Keratinocyte (primary cell): ENCODE data around the gene SLC12A5. TPM values are rescaled to one million over a fixed set of nuclear protein-coding genes. Genes with fewer than 3 reads are reported as not detected.
"Not testable (repeated sequence)": the region's sequence is repeated elsewhere in the genome, so short reads cannot be mapped to it uniquely, and the experiment has no call there.

ENCODE experiments used
- DNase-seq: peaks from one replicate; pipeline ENCODE4 v3.0.0-alpha.2; 2011; ENCODE audit warnings: low read depth, missing footprints, low spot score
- FAIRE-seq: peaks from 2 replicates; lab custom pipeline; 2011; peaks lifted over from hg19 to GRCh38; lab: Jason Lieb, UNC
- H2AFZ ChIP-seq: 2 replicates; pipeline ENCODE4 v1.6.0; 2012; ENCODE audit warnings: low read length, control low read depth, inconsistent platforms; ENCODE audit not compliant: control insufficient read depth
- H3K27ac ChIP-seq: 2 replicates; pipeline ENCODE4 v1.5.1; 2011; ENCODE audit warnings: low read length; ENCODE audit not compliant: control insufficient read depth, insufficient read depth
- H3K27me3 ChIP-seq: 3 replicates; pipeline ENCODE4 v1.6.0; 2011; ENCODE audit warnings: low read length; ENCODE audit not compliant: control insufficient read depth, insufficient read depth; ENCODE audit errors: extremely low read depth
- H3K36me3 ChIP-seq, 2 experiments: 2 replicates in 1 of 2; 3 replicates in 1 of 2; pipeline ENCODE4 v1.5.1; 2011; ENCODE audit warnings: low read length in 2 of 2, mild to moderate bottlenecking in 1 of 2; ENCODE audit not compliant: control insufficient read depth in 2 of 2, insufficient read depth in 2 of 2; ENCODE audit errors: extremely low read depth in 1 of 2
- H3K4me1 ChIP-seq: 3 replicates; pipeline ENCODE4 v1.5.1; 2011; ENCODE audit warnings: low read length; ENCODE audit not compliant: control insufficient read depth, insufficient read depth; ENCODE audit errors: extremely low read depth
- H3K4me2 ChIP-seq: 3 replicates; pipeline ENCODE4 v1.6.0; 2011; ENCODE audit warnings: low read depth, low read length; ENCODE audit not compliant: control insufficient read depth, insufficient read depth; ENCODE audit errors: extremely low read depth
- H3K4me3 ChIP-seq, 3 experiments: fragments of 200-600 bp in 1 of 3; sonication (generic) in 1 of 3; 2 replicates in 2 of 3; 3 replicates in 1 of 3; pipeline ENCODE4 v1.5.1; 2011 to 2016; ENCODE audit warnings: low read length in 3 of 3, mild to moderate bottlenecking in 3 of 3, control low read depth in 2 of 3, inconsistent platforms in 1 of 3, low read depth in 1 of 3, mixed read lengths in 1 of 3, mixed run types in 1 of 3, moderate library complexity in 1 of 3; ENCODE audit not compliant: control insufficient read depth in 2 of 3, insufficient read depth in 2 of 3; ENCODE audit errors: extremely low read depth in 1 of 3
- H3K79me2 ChIP-seq: 2 replicates; pipeline ENCODE4 v1.6.0; 2012; ENCODE audit warnings: low read length; ENCODE audit not compliant: control insufficient read depth, insufficient read depth
- H3K9ac ChIP-seq: 3 replicates; pipeline ENCODE4 v1.6.0; 2011; ENCODE audit warnings: low read length; ENCODE audit not compliant: control insufficient read depth, insufficient read depth; ENCODE audit errors: extremely low read depth
- H3K9me1 ChIP-seq: 3 replicates; pipeline ENCODE4 v1.6.0; 2011; ENCODE audit warnings: low read length; ENCODE audit not compliant: control insufficient read depth, insufficient read depth; ENCODE audit errors: extremely low read depth
- H3K9me3 ChIP-seq: 2 replicates; pipeline ENCODE4 v1.5.1; 2012; ENCODE audit warnings: low read depth, low read length; ENCODE audit not compliant: control insufficient read depth
- H4K20me1 ChIP-seq: 3 replicates; pipeline ENCODE4 v1.6.0; 2011; ENCODE audit warnings: low read length; ENCODE audit not compliant: control insufficient read depth, insufficient read depth; ENCODE audit errors: extremely low read depth
- EZH2 ChIP-seq: IDR thresholded peaks from one replicate; pipeline ENCODE4 v1.6.1; 2012; ENCODE audit warnings: inconsistent platforms, mild to moderate bottlenecking, low read length, moderate library complexity
- dilution Hi-C: fragments of 300-500 bp; cut with MboI; formaldehyde crosslinking; loops from one replicate; pipeline ENCODE4 v1.7.0; 2020; ENCODE audit warnings: low sequenced_read_pairs; ENCODE audit not compliant: extremely low pct_ligation_motif_present
- polyA plus RNA-seq, 5 experiments: library from polyadenylated mRNA; depleted of rRNA in 3 of 5; stranded (reverse) in 3 of 5; stranded (forward) in 1 of 5; unstranded in 1 of 5; fragments of >200 nt; gene quantifications; 1 replicate in 1 of 5; 2 replicates in 3 of 5; 3 replicates in 1 of 5; pipeline versions ENCODE4 v1.2.1 to v1.2.3, GENCODE V29; 2011 to 2012; ENCODE audit warnings: missing spikeins in 2 of 5, low read depth in 1 of 5, low replicate concordance in 1 of 5
- TF ChIP-seq, protein P1 (sequence below), 3 experiments: IDR thresholded peaks in 1 of 3; conservative IDR thresholded peaks in 1 of 3; optimal IDR thresholded peaks in 1 of 3; 2 replicates in 2 of 3; 3 replicates in 1 of 3; pipeline versions ENCODE3 to v1.5.1; 2011; ENCODE audit warnings: low read length in 3 of 3, mild to moderate bottlenecking in 3 of 3, moderate library complexity in 2 of 3, control low read depth in 1 of 3, inconsistent platforms in 1 of 3; ENCODE audit not compliant: insufficient read depth in 2 of 3; ENCODE audit errors: extremely low read depth in 1 of 3

Gene SLC12A5
- polyA plus RNA-seq, 1 donor (not counting 4 experiments of a cell fraction or from before 2014, with no cell fraction given), result not detected

DNA sequence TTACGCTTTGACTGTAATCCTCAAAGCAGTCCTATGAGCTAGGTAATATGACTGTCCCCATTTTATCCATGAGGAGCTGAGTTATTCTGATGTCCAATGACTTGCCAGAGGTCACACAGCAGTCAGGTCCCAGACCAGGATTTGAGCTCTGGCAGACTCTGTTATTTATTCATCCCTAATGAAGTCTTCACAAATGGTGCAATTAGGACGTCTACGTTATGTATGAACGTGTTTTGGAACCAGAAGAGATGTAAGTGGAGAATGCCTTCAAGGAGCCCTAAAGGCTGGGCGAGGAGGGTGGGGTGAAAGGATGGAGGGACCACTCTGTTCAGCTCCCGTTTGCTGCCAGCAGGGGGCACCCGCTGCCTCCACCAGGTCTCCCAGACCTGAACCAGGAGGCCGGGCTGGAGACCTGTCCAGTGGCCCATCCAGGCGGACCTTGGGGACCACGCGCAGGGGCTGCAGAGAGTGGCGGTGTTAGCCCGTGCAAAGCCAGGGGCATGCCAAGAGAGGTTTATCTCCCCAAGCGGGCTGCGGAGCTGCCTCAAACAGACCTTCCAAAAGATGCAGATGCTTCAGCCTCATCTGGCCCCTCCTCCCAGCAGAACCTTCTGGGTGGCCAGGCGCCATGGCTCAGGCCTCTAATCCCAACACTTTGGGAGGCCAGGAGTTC lies 41.8 kb upstream of the SLC12A5 start:
- DNase-seq, result no peak
- no peak overlapping the region for H3K4me3 ChIP-seq
- H3K27ac ChIP-seq, result no peak overlapping the region
- H3K79me2 ChIP-seq, result no peaks in the 10 kb centered on the region
- H3K9me1 ChIP-seq, result no peaks in the 10 kb centered on the region
- H3K27me3 ChIP-seq, result no peaks in the 10 kb centered on the region
- no peaks in the 10 kb centered on the region for H4K20me1 ChIP-seq
- no peak overlapping the region for H3K9ac ChIP-seq
- H3K4me1 ChIP-seq, result no peaks in the 10 kb centered on the region
- dilution Hi-C loops, result no loop called here
- no peaks in the 10 kb centered on the region for H3K9me3 ChIP-seq
- TF ChIP-seq, protein P1, sequence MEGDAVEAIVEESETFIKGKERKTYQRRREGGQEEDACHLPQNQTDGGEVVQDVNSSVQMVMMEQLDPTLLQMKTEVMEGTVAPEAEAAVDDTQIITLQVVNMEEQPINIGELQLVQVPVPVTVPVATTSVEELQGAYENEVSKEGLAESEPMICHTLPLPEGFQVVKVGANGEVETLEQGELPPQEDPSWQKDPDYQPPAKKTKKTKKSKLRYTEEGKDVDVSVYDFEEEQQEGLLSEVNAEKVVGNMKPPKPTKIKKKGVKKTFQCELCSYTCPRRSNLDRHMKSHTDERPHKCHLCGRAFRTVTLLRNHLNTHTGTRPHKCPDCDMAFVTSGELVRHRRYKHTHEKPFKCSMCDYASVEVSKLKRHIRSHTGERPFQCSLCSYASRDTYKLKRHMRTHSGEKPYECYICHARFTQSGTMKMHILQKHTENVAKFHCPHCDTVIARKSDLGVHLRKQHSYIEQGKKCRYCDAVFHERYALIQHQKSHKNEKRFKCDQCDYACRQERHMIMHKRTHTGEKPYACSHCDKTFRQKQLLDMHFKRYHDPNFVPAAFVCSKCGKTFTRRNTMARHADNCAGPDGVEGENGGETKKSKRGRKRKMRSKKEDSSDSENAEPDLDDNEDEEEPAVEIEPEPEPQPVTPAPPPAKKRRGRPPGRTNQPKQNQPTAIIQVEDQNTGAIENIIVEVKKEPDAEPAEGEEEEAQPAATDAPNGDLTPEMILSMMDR (optimal IDR thresholded peaks at IDR 0.05 in 1 of 3, IDR thresholded peaks at IDR 0.05 in 1 of 3, conservative IDR thresholded peaks at IDR 0.05 in 1 of 3; ENCODE audit: extremely low read depth in 1 of 3, insufficient read depth in 2 of 3, low read length in 3 of 3), result peak; percentile 81 to 97 (median 96)
- no peak for TF ChIP-seq EZH2
- H3K36me3 ChIP-seq, result no peaks in the 10 kb centered on the region
- H3K4me2 ChIP-seq, result no peak overlapping the region
- no peak overlapping the region for H2AFZ ChIP-seq
- no peak for FAIRE-seq

DNA sequence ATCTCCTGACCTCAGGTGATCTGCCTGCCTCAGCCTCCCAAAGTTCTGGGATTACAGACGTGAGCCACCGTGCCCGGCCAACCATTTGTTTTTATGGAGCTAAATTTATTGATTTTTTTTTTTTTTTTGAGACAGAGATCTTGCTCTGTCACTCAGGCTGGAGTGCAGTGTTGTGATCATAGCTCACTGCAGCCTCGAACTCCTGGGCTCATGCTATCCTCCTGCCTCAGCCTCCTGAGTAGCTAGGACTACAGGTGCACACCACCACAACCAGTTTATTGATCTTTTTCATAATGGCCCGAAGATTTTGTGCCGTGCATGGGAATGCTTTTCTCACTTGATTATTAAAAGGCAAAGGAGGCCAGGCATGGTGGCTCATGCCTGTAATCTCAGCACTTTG lies 40.2 kb upstream of the SLC12A5 start:
- H3K79me2 ChIP-seq, H2AFZ ChIP-seq, H3K4me1 ChIP-seq, H3K36me3 ChIP-seq, H3K9me3 ChIP-seq, H4K20me1 ChIP-seq, H3K27me3 ChIP-seq, H3K27ac ChIP-seq, dilution Hi-C loops, FAIRE-seq, H3K9me1 ChIP-seq, DNase-seq, H3K4me3 ChIP-seq, H3K9ac ChIP-seq, H3K4me2 ChIP-seq: not testable (repeated sequence)

DNA sequence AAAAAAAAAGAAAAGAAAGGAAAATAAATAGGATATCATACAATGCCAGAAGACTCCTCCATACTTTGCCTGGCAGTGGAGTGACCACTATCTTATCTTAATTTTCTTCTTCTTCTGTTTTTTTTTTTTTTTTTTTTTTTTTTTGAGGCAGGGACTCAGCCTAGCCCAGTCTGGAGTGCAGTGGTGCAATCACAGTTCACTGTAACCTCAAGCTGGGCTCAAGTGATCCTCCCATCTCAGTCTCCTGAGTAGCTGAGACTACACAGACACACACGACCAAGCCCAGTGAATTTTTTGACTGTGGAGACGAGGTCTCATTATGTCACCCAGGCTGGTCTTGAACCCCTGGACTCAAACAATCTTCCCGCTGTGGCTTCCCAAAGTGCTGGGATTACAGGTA lies 37.4 kb upstream of the SLC12A5 start:
- no peak for DNase-seq
- no peak for FAIRE-seq
- no peaks in the 10 kb centered on the region for H3K27me3 ChIP-seq
- H3K9ac ChIP-seq, result no peak overlapping the region
- no peaks in the 10 kb centered on the region for H3K79me2 ChIP-seq
- no peaks in the 10 kb centered on the region for H3K36me3 ChIP-seq
- H3K4me1 ChIP-seq, result peaks cover 22% of the 10 kb centered on the region
- H3K4me2 ChIP-seq, result no peak overlapping the region
- dilution Hi-C loops, result no loop called here
- no peak overlapping the region for H3K4me3 ChIP-seq
- no peak for TF ChIP-seq EZH2
- TF ChIP-seq, protein P1 (optimal IDR thresholded peaks at IDR 0.05 in 1 of 3, IDR thresholded peaks at IDR 0.05 in 1 of 3, conservative IDR thresholded peaks at IDR 0.05 in 1 of 3; ENCODE audit: extremely low read depth in 1 of 3, insufficient read depth in 2 of 3, low read length in 3 of 3), result no peak
- no peak overlapping the region for H3K27ac ChIP-seq
- H3K9me1 ChIP-seq, result no peaks in the 10 kb centered on the region
- H2AFZ ChIP-seq, result no peak overlapping the region
- H4K20me1 ChIP-seq, result no peaks in the 10 kb centered on the region
- no peaks in the 10 kb centered on the region for H3K9me3 ChIP-seq
